GM21786 (cell line): ENCODE data around the gene SLC17A1.

Experiments used
- ATAC-seq: cut with Tn5 transposase; IDR thresholded peaks from one replicate; pipeline ENCODE4 v1.9.1; 2021; ENCODE audit not compliant: unreplicated experiment

The SLC17A1 gene

GRCh38 chr6:25833136-25833535 lies 1.3 kb upstream of the SLC17A1 start:
- ATAC-seq = no peak

- ATAC-seq = no peak
Measured at GRCh38 chr6:25832670-25833069, 818 bp upstream of the SLC17A1 start.

- no peak for ATAC-seq
Measured at GRCh38 chr6:25832307-25832662, 433 bp upstream of the SLC17A1 start.

GRCh38 chr6:25830458-25830857 lies 1.4 kb downstream of the SLC17A1 start:
- no peak for ATAC-seq

- no peak for ATAC-seq
Measured at GRCh38 chr6:25829375-25829774, 2.5 kb downstream of the SLC17A1 start.

- no peak for ATAC-seq
Measured at GRCh38 chr6:25821341-25821740, 10.5 kb downstream of the SLC17A1 start.

GRCh38 chr6:25816252-25816651 lies 15.6 kb downstream of the SLC17A1 start:
- no peak for ATAC-seq

GRCh38 chr6:25815194-25815593 lies 16.7 kb downstream of the SLC17A1 start:
- ATAC-seq = no peak

- ATAC-seq = no peak
Measured at GRCh38 chr6:25804804-25805203, 27.0 kb downstream of the SLC17A1 start.

- no peak for ATAC-seq
Measured at GRCh38 chr6:25801436-25801835, 30.4 kb downstream of the SLC17A1 start.

GRCh38 chr6:25794784-25795183 lies 37.1 kb downstream of the SLC17A1 start:
- no peak for ATAC-seq

- no peak for ATAC-seq
Measured at GRCh38 chr6:25793970-25794369, 37.9 kb downstream of the SLC17A1 start.

GRCh38 chr6:25792016-25792415 lies 39.8 kb downstream of the SLC17A1 start:
- ATAC-seq = no peak

GRCh38 chr6:25789475-25789874 lies 42.4 kb downstream of the SLC17A1 start:
- ATAC-seq = no peak

GRCh38 chr6:25788305-25788922 lies 43.4 kb downstream of the SLC17A1 start:
- ATAC-seq = no peak

- ATAC-seq = no peak
Measured at GRCh38 chr6:25787428-25787827, 44.4 kb downstream of the SLC17A1 start.

- ATAC-seq = no peak
Measured at GRCh38 chr6:25781134-25781533, 50.7 kb downstream of the SLC17A1 start.

- no peak for ATAC-seq
Measured at GRCh38 chr6:25777856-25778649, 53.8 kb downstream of the SLC17A1 start.

GRCh38 chr6:25777031-25777430 lies 54.8 kb downstream of the SLC17A1 start:
- ATAC-seq = no peak

GRCh38 chr6:25774120-25774715 lies 57.6 kb downstream of the SLC17A1 start:
- no peak for ATAC-seq

- no peak for ATAC-seq
Measured at GRCh38 chr6:25769983-25770382, 61.9 kb downstream of the SLC17A1 start.

GRCh38 chr6:25768566-25768965 lies 63.3 kb downstream of the SLC17A1 start:
- ATAC-seq = no peak
